GM12891 (cell line): Measurements from ENCODE around the gene ELFN1.

Experiments used
- PAX5 ChIP-seq: IDR thresholded peaks from 2 replicates; pipeline ENCODE4 v1.6.1; 2011; ENCODE audit warnings: low read length, moderate library complexity, mild to moderate bottlenecking; ENCODE audit not compliant: insufficient read depth, severe bottlenecking
- POLR2A ChIP-seq: IDR thresholded peaks from 2 replicates; pipeline ENCODE4 v1.6.1; 2011; ENCODE audit warnings: low read depth, low read length, control low read depth
- POLR2AphosphoS5 ChIP-seq: IDR thresholded peaks from 2 replicates; pipeline ENCODE4 v1.6.1; 2011; ENCODE audit warnings: low read depth, low read length, control low read depth
- TAF1 ChIP-seq: IDR thresholded peaks from 2 replicates; pipeline ENCODE4 v1.6.1; 2011; ENCODE audit warnings: low read depth, low read length, control low read depth

GRCh38 chr7:1691096-1691495 lies 21.0 kb downstream of the ELFN1 start:
- TF ChIP-seq POLR2A (no peak), POLR2AphosphoS5 (no peak), TAF1 (no peak), PAX5 (no peak)
